ENCODE data around the gene MYDGF. TPM values are rescaled to one million over a fixed set of nuclear protein-coding genes. Genes with fewer than 3 reads are reported as not detected.
A peak's percentile ranks its signal among the peaks of the same experiment; 100 is the strongest.

The MYDGF gene
- total and polyA plus RNA-seq, 9 of the 15 experiments (the other 6 are each of a cell fraction or from before 2014, with no cell fraction given) = 4.2 to 141 (median 82.1) TPM

GRCh38 chr19:4676955-4677731 lies 7.0 kb upstream of the MYDGF start:
- intact Hi-C loops (cut with micrococcal nuclease) (no loop called here), in situ Hi-C loops (cut with MboI) (no loop called here)
- H4K20me1 ChIP-seq (replicated peaks; ENCODE audit: control insufficient read depth, insufficient read depth, low read length) = no peaks in the 10 kb centered on the region; the same call in 1 of the 2 replicates
- peak overlapping the region in 1 of 2 experiments; percentile 57; a peak in 2 of 4 replicates for H3K9ac ChIP-seq (ENCODE audit: insufficient read depth in 1 of 2, low read depth in 2 of 2, low read length in 2 of 2)
- no peaks in the 10 kb centered on the region for H3K27me3 ChIP-seq (ENCODE audit: control insufficient read depth in 2 of 2, insufficient read depth in 2 of 2, low read length in 2 of 2)
- peak overlapping the region; percentile 56 for H2AFZ ChIP-seq (ENCODE audit: low read depth, low read length)
- CTCF ChIA-PET (ENCODE audit: low intra/inter-chr PET ratio) = interaction anchor here (0.6 kb wide), 1 partner anchor 129 kb away, joined by 3 read pairs; no protein-coding TSS in a partner anchor
- 49% methylated on average over 17 of the region's 17 CpGs for WGBS (ENCODE audit: insufficient coverage, low coverage, missing lambda C conversion rate)
- H3K4me1 ChIP-seq (replicated peaks in 1 of 2; ENCODE audit: control insufficient read depth in 2 of 2, insufficient read depth in 2 of 2, low read length in 2 of 2) = peaks cover 4 to 44% of the 10 kb centered on the region in 2 experiments; a peak in 4 of 5 replicates
- no peak overlapping the region for H3K4me3 ChIP-seq
- H3K79me2 ChIP-seq (ENCODE audit: control insufficient read depth, insufficient read depth, low read length) = no peaks in the 10 kb centered on the region
- no peaks in the 10 kb centered on the region for H3K9me1 ChIP-seq (ENCODE audit: control insufficient read depth, insufficient read depth, low read length)
- H3K27ac ChIP-seq (ENCODE audit: extremely low read depth, low read depth, low read length) = no peak overlapping the region
- BruUV-seq (replicated peaks) = no TSS peak
- FAIRE-seq (peak; percentile 94), ATAC-seq (peak; percentile 78), DNase-seq (ENCODE audit: extremely low read depth in 1 of 4, low spot score in 3 of 4) (peak; percentile 70 to 89 (median 76))
- no peaks in the 10 kb centered on the region for H3K9me3 ChIP-seq (replicated peaks; ENCODE audit: control insufficient read depth, insufficient read depth, low read depth, low read length)
- POLR2A ChIA-PET = interaction anchor here (0.7 to 1.0 kb wide), 3 partner anchors 9 to 101 kb away, joined by 3 to 4 read pairs (median 4); no protein-coding TSS in a partner anchor
- peaks cover 33% of the 10 kb centered on the region; the same call in 2 of the 3 replicates for H3K36me3 ChIP-seq (ENCODE audit: control insufficient read depth, insufficient read depth, low read length)
- H3K4me2 ChIP-seq (ENCODE audit: insufficient read depth, low read length) = peak overlapping the region; percentile 47; the same call in 1 of the 2 replicates
- TF ChIP-seq HDAC1 (IDR thresholded peaks at IDR 0.05) (no peak), ZKSCAN3 (CRISPR knock-in tag; IDR thresholded peaks at IDR 0.05) (no peak), ZNF740 (CRISPR knock-in tag; IDR thresholded peaks at IDR 0.05) (no peak), ZNF740 (tag; IDR thresholded peaks at IDR 0.05) (no peak), HDGF (IDR thresholded peaks at IDR 0.05) (no peak), LCOR (CRISPR knock-in tag; IDR thresholded peaks at IDR 0.05) (no peak), E2F8 (IDR thresholded peaks at IDR 0.05; ENCODE audit: low read depth, partially characterized antibody) (no peak), ZNF3 (CRISPR knock-in tag; IDR thresholded peaks at IDR 0.05) (no peak), BRD4 (IDR thresholded peaks at IDR 0.05) (no peak), ZNF212 (CRISPR knock-in tag; IDR thresholded peaks at IDR 0.05) (no peak), ZNF644 (tag; IDR thresholded peaks at IDR 0.05; ENCODE audit: low read depth) (no peak), NCOA6 (IDR thresholded peaks at IDR 0.05) (no peak), NR1H2 (CRISPR knock-in tag; IDR thresholded peaks at IDR 0.05) (0 out of 2 replicates have a peak, but pooled peaks have one; percentile 25), MAZ (CRISPR knock-in tag; conservative IDR thresholded peaks at IDR 0.05 in 1 of 2, IDR thresholded peaks at IDR 0.05 in 1 of 2) (0 out of 4 replicates have a peak, but pooled peaks of 1 of the 2 experiments have one; percentile 40)
- TF ChIP-seq, protein P1, sequence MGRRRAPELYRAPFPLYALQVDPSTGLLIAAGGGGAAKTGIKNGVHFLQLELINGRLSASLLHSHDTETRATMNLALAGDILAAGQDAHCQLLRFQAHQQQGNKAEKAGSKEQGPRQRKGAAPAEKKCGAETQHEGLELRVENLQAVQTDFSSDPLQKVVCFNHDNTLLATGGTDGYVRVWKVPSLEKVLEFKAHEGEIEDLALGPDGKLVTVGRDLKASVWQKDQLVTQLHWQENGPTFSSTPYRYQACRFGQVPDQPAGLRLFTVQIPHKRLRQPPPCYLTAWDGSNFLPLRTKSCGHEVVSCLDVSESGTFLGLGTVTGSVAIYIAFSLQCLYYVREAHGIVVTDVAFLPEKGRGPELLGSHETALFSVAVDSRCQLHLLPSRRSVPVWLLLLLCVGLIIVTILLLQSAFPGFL (CRISPR knock-in tag; IDR thresholded peaks at IDR 0.05) = 0 out of 2 replicates have a peak, but pooled peaks have one; percentile 67
- TF ChIP-seq, protein P2, sequence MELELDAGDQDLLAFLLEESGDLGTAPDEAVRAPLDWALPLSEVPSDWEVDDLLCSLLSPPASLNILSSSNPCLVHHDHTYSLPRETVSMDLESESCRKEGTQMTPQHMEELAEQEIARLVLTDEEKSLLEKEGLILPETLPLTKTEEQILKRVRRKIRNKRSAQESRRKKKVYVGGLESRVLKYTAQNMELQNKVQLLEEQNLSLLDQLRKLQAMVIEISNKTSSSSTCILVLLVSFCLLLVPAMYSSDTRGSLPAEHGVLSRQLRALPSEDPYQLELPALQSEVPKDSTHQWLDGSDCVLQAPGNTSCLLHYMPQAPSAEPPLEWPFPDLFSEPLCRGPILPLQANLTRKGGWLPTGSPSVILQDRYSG (tag; conservative IDR thresholded peaks at IDR 0.05; ENCODE audit: low read depth) = no peak

Data from K562 (cell line).